VCaP (cell line): Measurements from ENCODE around the gene MMEL1.
A peak's percentile ranks its signal among the peaks of the same experiment; 100 is the strongest.

Experiments
- H3K27ac ChIP-seq: fragments of 450-650 bp; 2 replicates; pipeline ENCODE4 v1.5.1; 2017
- CTCF ChIP-seq: fragments of 450-650 bp; conservative IDR thresholded peaks from 2 replicates; pipeline ENCODE4 v1.5.1; 2017; ENCODE audit warnings: mild to moderate bottlenecking, moderate library complexity

Gene MMEL1

GRCh38 chr1:2642560-2643413 is 10.0 kb upstream of the MMEL1 start:
- peak overlapping the region; percentile 92 for H3K27ac ChIP-seq
- TF ChIP-seq CTCF: no peak

GRCh38 chr1:2642131-2642559 is 9.3 kb upstream of the MMEL1 start:
- TF ChIP-seq CTCF: no peak
- peak overlapping the region; percentile 92; the same call in 1 of the 2 replicates for H3K27ac ChIP-seq

- peak overlapping the region; percentile 92; the same call in 1 of the 2 replicates for H3K27ac ChIP-seq
- TF ChIP-seq CTCF: no peak
These were observed 8.7 kb upstream of the MMEL1 start for GRCh38 chr1:2641381-2642130.

GRCh38 chr1:2640626-2641025 is 7.8 kb upstream of the MMEL1 start:
- no peak for TF ChIP-seq CTCF

GRCh38 chr1:2639607-2640521 is 7.0 kb upstream of the MMEL1 start:
- TF ChIP-seq CTCF: no peak
- no peak overlapping the region for H3K27ac ChIP-seq

More at GRCh38 chr1:2640626-2641025, 7.8 kb upstream of the MMEL1 start:
- H3K27ac ChIP-seq: no peak overlapping the region

GRCh38 chr1:2639203-2639602 is 6.4 kb upstream of the MMEL1 start:
- no peak for TF ChIP-seq CTCF
- H3K27ac ChIP-seq: no peak overlapping the region
